EL (cell line): ENCODE results near the gene CLN3.
"Not testable (repeated sequence)": the region's sequence is repeated elsewhere in the genome, so short reads cannot be mapped to it uniquely, and the experiment has no call there.

Experiments used
- DNase-seq: peaks from one replicate; pipeline ENCODE4 v3.0.0-alpha.2; 2016

CLN3 gene

GRCh38 chr16:28491970-28492474 lies at the start of gene CLN3:
Gene CLN3 (minus strand): TSS chr16:28492074. CDS start chr16:28491759, 315 bp downstream.
- peak; percentile 95 for DNase-seq

- DNase-seq = no peak
These were observed 48.5 kb upstream of the CLN3 start for GRCh38 chr16:28540346-28540745.

GRCh38 chr16:28538733-28539596 lies 47.1 kb upstream of the CLN3 start, which contains the start of gene NUPR1:
Gene NUPR1 (minus strand): TSS chr16:28538974. CDS start chr16:28538907, 67 bp downstream.
- DNase-seq = peak; percentile 95

GRCh38 chr16:28537964-28538732 lies 46.3 kb upstream of the CLN3 start:
- no peak for DNase-seq

GRCh38 chr16:28537076-28537475 lies 45.2 kb upstream of the CLN3 start:
- DNase-seq = no peak

GRCh38 chr16:28534542-28535373 lies 42.9 kb upstream of the CLN3 start:
- no peak for DNase-seq

GRCh38 chr16:28532940-28533647 lies 41.2 kb upstream of the CLN3 start:
- no peak for DNase-seq

GRCh38 chr16:28531777-28532744 lies 40.2 kb upstream of the CLN3 start:
- no peak for DNase-seq

- DNase-seq = no peak
These were observed 37.2 kb upstream of the CLN3 start for GRCh38 chr16:28529124-28529523.

- DNase-seq = no peak
These were observed 36.6 kb upstream of the CLN3 start for GRCh38 chr16:28528463-28528867.

GRCh38 chr16:28527985-28528384 lies 36.1 kb upstream of the CLN3 start:
- no peak for DNase-seq

- not testable (repeated sequence) for DNase-seq
These were observed 35.4 kb upstream of the CLN3 start for GRCh38 chr16:28527100-28527785.

GRCh38 chr16:28526201-28527099 lies 34.6 kb upstream of the CLN3 start:
- no peak for DNase-seq

- DNase-seq = no peak
These were observed 32.9 kb upstream of the CLN3 start for GRCh38 chr16:28524681-28525171.

GRCh38 chr16:28522792-28523191 lies 30.9 kb upstream of the CLN3 start:
- no peak for DNase-seq

GRCh38 chr16:28521436-28521835 lies 29.6 kb upstream of the CLN3 start:
- DNase-seq = no peak

- no peak for DNase-seq
These were observed 28.8 kb upstream of the CLN3 start for GRCh38 chr16:28520672-28521071.

GRCh38 chr16:28514246-28514645 lies 22.4 kb upstream of the CLN3 start:
- no peak for DNase-seq
